Colonic mucosa (tissue), 4 donors: Measurements from ENCODE around the gene ITFG1. TPM values are rescaled to one million over a fixed set of nuclear protein-coding genes. Genes with fewer than 3 reads are reported as not detected.
"Not testable (repeated sequence)": the region's sequence is repeated elsewhere in the genome, so short reads cannot be mapped to it uniquely, and the experiment has no call there.

Experiments
- DNase-seq: peaks from one replicate; pipeline ENCODE4 v3.0.0-alpha.2; 2020
- H3K27ac ChIP-seq: fragments of 200-600 bp; one replicate; pipeline ENCODE4 v1.8.0; 2021
- H3K27me3 ChIP-seq: fragments of 200-600 bp; one replicate; pipeline ENCODE4 v1.8.0; 2021
- H3K36me3 ChIP-seq: fragments of 200-600 bp; one replicate; pipeline ENCODE4 v1.8.0; 2021
- H3K4me1 ChIP-seq: fragments of 200-600 bp; one replicate; pipeline ENCODE4 v1.8.0; 2021; ENCODE audit warnings: mild to moderate bottlenecking
- H3K4me3 ChIP-seq: fragments of 200-600 bp; one replicate; pipeline ENCODE4 v1.8.0; 2021
- H3K9ac ChIP-seq, 2 donors: one replicate each; pipeline ENCODE4 v1.7.0; 2013; ENCODE audit warnings: control low read depth in 2 of 2, low read depth in 2 of 2, low read length in 2 of 2
- H3K9me3 ChIP-seq: fragments of 200-600 bp; one replicate; pipeline ENCODE4 v1.8.0; 2021
- intact Hi-C: fragments of 100-400 bp; cut with DNase I; formaldehyde crosslinking; loops from one replicate; pipeline ENCODE4 v1.14.1; 2022
- total RNA-seq, 2 donors: library from RNA; stranded (reverse); fragmentation: NEBNext Ultra II Directional in 1 of 2; extraction: Animal tissue kit (Norgen Biotek cat#: 25700) in 1 of 2; gene quantifications; one replicate each; pipeline ENCODE4 v1.2.1, GENCODE V29; 2021
- TF ChIP-seq, protein P1 (sequence below): fragments of 200-600 bp; IDR thresholded peaks from one replicate; pipeline ENCODE4 v1.8.0; 2022; ENCODE audit warnings: antibody characterized with exemption, mild to moderate bottlenecking
- donor health status: healthy.
- donor health status: DM: no; HTN: no; CAD: no.
- donor health status: DM: no; HTN: no; CAD: no.

ITFG1 gene
- total RNA-seq, 2 donors from 2014 or later: 45.9 to 92.0 TPM

DNA sequence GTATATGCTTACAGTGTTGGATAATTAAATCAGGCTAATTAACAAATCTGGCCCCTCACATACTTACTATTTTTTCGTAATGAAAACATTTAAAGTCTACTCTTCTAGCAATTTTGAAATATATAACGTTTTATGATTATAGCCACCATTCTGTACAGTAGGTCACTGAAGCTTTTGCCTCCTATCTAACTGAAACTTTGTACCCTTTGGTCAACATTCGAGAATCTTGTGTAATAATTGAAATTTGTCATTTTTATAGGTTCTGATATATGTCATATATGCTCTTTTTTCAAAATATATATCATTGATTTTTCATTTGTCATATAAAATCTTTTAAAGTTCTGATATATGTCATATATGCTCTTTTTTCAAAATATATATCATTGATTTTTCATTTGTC, 12.9 kb upstream of the ITFG1 start:
- DNase-seq: no peak
- intact Hi-C loops: no loop called here

DNA sequence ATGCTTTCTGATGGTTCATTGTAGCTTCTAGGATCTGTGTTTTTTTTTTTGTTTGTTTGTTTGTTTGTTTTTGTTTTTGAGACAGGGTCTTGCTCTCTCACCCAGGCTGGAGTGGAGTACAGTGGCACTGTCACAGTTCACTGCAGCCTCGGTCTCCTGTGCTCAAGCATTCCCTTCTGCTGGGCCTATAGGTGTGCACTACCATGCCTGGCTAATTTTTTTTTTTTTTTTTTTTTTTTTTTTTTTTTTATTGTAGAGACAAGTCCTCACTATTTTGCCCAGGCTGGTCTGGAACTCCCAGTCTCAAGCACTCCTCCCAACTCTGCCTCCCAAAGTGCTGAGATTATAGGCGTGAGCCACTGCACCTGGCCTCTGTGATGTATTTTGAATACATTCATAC, 12.1 kb upstream of the ITFG1 start:
- H3K27ac ChIP-seq, H3K9me3 ChIP-seq, H3K4me3 ChIP-seq, H3K9ac ChIP-seq, intact Hi-C loops, H3K4me1 ChIP-seq, H3K27me3 ChIP-seq, DNase-seq, H3K36me3 ChIP-seq: not testable (repeated sequence)

More for the DNA sequence above, 12.9 kb upstream of the ITFG1 start:
- Histone ChIP-seq H3K9ac (no peak overlapping the region), H3K36me3 (no peaks in the 10 kb centered on the region), H3K4me1 (no peaks in the 10 kb centered on the region), H3K9me3 (no peaks in the 10 kb centered on the region), H3K27ac (no peak overlapping the region), H3K4me3 (no peak overlapping the region), H3K27me3 (no peaks in the 10 kb centered on the region)
- TF ChIP-seq, protein P1, sequence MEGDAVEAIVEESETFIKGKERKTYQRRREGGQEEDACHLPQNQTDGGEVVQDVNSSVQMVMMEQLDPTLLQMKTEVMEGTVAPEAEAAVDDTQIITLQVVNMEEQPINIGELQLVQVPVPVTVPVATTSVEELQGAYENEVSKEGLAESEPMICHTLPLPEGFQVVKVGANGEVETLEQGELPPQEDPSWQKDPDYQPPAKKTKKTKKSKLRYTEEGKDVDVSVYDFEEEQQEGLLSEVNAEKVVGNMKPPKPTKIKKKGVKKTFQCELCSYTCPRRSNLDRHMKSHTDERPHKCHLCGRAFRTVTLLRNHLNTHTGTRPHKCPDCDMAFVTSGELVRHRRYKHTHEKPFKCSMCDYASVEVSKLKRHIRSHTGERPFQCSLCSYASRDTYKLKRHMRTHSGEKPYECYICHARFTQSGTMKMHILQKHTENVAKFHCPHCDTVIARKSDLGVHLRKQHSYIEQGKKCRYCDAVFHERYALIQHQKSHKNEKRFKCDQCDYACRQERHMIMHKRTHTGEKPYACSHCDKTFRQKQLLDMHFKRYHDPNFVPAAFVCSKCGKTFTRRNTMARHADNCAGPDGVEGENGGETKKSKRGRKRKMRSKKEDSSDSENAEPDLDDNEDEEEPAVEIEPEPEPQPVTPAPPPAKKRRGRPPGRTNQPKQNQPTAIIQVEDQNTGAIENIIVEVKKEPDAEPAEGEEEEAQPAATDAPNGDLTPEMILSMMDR: no peak

DNA sequence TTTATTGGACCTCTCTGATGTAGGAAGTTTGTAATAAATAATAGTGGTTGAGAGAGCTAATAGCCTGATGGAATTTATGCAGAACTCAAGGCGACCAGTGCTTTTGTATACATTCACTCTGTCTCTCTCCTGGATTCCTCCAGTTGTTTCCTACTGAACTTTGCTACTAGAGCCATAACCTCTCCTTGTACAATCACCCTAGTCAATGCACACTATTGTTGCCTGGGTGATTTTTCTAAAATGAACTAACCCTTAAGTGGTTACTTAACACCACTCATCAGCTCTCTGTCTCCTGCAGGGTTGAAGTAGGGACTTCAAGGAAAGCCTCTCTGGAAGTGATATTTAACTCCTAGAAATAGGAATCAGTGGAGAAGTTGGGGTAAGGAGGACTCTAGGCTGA, 9.9 kb upstream of the ITFG1 start:
- no peaks in the 10 kb centered on the region for H3K36me3 ChIP-seq
- H3K9me3 ChIP-seq: no peaks in the 10 kb centered on the region
- no peaks in the 10 kb centered on the region for H3K27me3 ChIP-seq
- no peaks in the 10 kb centered on the region for H3K4me1 ChIP-seq
- DNase-seq: no peak
- H3K9ac ChIP-seq: no peak overlapping the region
- TF ChIP-seq, protein P1: no peak
- no peak overlapping the region for H3K4me3 ChIP-seq
- no peak overlapping the region for H3K27ac ChIP-seq
- intact Hi-C loops: no loop called here

DNA sequence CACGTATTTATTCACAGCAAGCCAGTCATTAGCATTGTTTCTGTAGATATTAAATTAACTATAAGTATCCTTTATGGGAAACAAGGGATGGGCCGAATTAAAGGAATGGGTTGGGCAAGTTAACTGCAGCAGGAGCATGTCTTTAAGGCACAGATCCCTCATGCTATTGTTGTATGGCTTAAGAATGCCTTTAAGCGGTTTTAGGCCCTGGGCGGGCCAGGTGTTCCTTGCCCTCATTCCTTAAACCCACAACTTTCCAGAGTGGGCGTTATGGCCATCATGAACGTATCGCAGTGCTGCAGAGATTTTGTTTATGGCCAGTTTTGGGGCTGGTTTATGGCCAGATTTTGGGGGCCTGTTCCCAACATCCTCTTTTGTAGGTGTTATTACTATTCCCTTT, 9.3 kb upstream of the ITFG1 start:
- Histone ChIP-seq H3K36me3 (no peaks in the 10 kb centered on the region), H3K27me3 (no peaks in the 10 kb centered on the region), H3K9me3 (no peaks in the 10 kb centered on the region), H3K27ac (no peak overlapping the region), H3K9ac (no peak overlapping the region), H3K4me3 (no peak overlapping the region), H3K4me1 (no peaks in the 10 kb centered on the region)
- intact Hi-C loops: no loop called here
- DNase-seq: no peak
- TF ChIP-seq, protein P1: no peak

DNA sequence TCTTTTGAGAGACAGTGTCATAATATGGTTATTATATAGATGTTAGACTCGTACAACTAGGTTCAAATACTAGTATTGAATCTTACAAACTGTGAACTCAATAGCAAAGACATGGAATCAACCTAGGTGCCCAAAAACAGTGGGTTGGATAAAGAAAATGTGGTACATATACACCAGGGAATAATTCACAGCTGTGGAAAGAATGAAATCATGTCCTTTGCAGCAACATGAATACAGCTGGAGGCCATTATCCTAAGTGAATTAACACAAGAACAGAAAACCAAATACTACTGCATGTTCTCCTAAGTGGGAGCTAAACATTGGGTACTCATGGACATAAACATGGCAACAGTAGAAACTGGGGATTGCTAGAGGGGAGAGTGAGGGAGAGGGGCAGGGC, 8.4 kb upstream of the ITFG1 start:
- no peaks in the 10 kb centered on the region for H3K27me3 ChIP-seq
- TF ChIP-seq, protein P1: no peak
- no peak overlapping the region for H3K27ac ChIP-seq
- no peak overlapping the region for H3K9ac ChIP-seq
- no peaks in the 10 kb centered on the region for H3K4me1 ChIP-seq
- DNase-seq: no peak
- intact Hi-C loops: no loop called here
- H3K9me3 ChIP-seq: no peaks in the 10 kb centered on the region
- no peak overlapping the region for H3K4me3 ChIP-seq
- H3K36me3 ChIP-seq: no peaks in the 10 kb centered on the region

DNA sequence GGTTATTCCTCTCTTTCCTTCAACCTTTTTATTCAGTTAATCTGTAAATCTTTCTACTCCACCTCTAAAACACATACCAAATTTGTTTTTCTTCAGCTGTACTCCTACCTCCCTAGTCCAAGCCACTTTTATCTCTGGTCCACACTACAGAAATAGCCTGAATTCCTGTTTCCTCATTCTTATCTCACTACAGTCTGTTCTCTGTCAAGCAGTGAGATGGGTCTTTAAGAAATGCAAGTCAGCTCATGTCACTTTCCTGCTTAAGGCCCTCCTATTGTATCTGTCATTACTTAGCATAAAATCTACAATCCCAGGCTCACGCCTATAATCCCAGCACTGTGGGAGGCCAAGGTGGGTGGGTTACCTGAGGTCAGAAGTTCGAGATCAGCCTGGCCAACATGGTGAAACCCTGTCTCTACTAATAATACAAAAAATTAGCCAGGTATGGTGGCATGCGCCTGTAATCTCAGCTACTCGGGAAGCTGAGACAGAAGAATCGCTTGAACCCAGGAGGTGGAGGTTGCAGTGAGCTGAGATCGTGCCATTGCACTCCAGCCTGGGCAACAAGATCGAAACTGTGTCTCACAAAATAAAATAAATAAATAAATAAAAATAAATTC, 7.3 kb upstream of the ITFG1 start:
- H3K27ac ChIP-seq, H3K36me3 ChIP-seq, H3K9ac ChIP-seq, H3K27me3 ChIP-seq, H3K9me3 ChIP-seq, H3K4me1 ChIP-seq, intact Hi-C loops, DNase-seq, H3K4me3 ChIP-seq: not testable (repeated sequence)
